Left colon (tissue), 2 donors: Measurements from ENCODE around the gene OR6C74. TPM values are rescaled to one million over a fixed set of nuclear protein-coding genes. Genes with fewer than 3 reads are reported as not detected.

Experiments used
- ATAC-seq: fragments of 200-7000 bp; cut with Tn5 transposase; one replicate; pipeline ENCODE4 v1.9.1; 2020; ENCODE audit warnings: mild to moderate bottlenecking, moderate library complexity
- DNase-seq, 2 donors: peaks; one replicate each; pipeline ENCODE4 v3.0.0-alpha.2; 2020
- intact Hi-C, 2 donors: fragments of 100-400 bp; cut with DNase I in 1 of 2; cut with micrococcal nuclease in 1 of 2; formaldehyde crosslinking; loops; one replicate each; pipeline versions ENCODE4 v1.11.2 to v1.14.0; 2022; cut with DNase I, micrococcal nuclease
- long read RNA-seq: library from polyadenylated mRNA; unstranded; transcript quantifications from one replicate; pipeline ENCODE4 v2.0.0, GENCODE V29; 2021
- total RNA-seq, 2 donors: library from RNA; stranded (reverse); fragmentation: NEBNext Ultra II Directional; extraction: Animal tissue kit (Norgen Biotek cat#: 25700); gene quantifications; one replicate each; pipeline ENCODE4 v1.2.1, GENCODE V29; 2021
- donor health status: DM: no; HTN: no; CAD: no.
- donor health status: DM: yes; HTN: yes; CAD: no.

OR6C74 gene
- not detected for total RNA-seq
- long read RNA-seq: 0 reads

DNA sequence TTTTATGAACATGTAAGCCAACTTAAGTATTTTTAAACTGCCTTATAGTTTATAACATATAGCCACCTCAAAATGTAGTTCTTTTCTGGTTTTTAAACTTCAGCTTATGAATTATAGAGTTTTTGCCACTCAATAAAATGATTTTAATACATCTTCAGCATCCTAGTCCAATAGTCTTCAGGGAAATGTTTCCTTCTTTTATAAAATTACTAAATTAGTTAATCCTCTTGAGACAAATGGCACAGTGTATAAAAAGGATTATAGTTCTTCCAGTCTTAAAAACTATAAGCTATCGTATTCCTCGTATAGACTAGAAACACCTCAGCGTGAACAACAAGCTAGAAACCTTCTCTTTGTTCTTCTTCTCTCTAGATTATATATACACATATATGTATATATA, at the start of gene OR6C74:
Gene OR6C74, plus strand, starts transcription at position 301 of the 400 bp plus-strand sequence. CDS start 2,679 bp downstream, outside the sequence.
- DNase-seq (no peak), ATAC-seq (no peak)
- intact Hi-C loops: no loop called here

DNA sequence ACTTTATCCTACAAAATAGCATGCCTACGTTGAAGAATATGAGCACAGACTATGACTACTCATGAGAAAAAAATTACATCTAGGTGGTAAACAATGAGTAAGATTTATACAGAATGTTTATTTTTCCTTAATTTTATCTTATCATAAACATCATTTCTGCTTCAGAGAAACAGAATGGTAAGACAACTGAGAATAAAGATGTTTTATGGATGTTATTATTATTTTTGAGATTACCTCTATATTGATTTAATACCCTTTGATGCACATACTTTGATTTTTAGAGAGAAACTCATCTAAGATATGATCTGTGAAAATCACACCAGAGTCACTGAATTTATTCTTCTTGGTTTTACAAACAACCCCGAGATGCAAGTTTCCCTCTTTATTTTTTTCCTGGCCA, 23.7 kb upstream of the OR6C74 start, which contains the start of gene OR10A7:
Gene OR10A7, plus strand, starts transcription at position 301 of the 400 bp plus-strand sequence. Its CDS starts 0 bp downstream, at position 301.
- intact Hi-C loops: no loop called here
- DNase-seq: no peak
- ATAC-seq: no peak

DNA sequence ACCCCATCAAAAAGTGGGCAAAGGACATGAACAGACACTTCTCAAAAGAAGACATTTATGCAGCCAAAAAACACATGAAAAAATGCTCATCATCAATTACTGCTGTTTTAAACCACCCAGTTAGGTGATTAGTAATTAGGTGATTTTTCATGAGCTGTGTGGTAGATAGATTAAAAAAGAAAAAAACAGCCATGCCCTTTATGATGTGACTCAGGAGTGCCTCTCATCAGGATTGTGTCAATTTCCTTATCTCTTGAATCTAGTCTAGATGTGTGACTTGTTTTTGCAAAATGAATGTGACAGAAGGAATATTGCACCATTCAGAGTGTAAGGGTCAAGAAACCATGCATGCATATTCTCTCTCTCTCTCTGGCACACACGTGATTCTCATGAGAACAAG, 17.9 kb upstream of the OR6C74 start:
- ATAC-seq (no peak), DNase-seq (no peak)
- intact Hi-C loops: no loop called here

DNA sequence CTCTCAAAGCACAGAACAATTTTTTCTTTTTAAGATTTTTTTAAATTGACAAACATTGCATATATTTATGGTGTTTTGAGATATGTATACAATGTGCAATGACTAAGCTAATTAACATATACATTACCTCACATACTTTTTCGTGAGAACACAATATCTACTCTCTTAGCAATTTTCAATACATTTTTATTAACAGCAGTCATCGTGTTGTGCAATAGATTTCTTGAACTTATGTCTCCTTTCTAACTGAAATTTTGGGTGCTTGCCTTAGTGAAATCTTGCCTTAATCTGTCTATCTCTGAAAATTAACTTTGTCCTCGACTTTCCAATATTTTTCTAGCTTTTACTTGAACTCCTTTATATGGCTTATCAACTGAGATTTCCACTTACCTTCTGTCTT, 16.8 kb upstream of the OR6C74 start:
- intact Hi-C loops: no loop called here
- ATAC-seq (no peak), DNase-seq (no peak)

DNA sequence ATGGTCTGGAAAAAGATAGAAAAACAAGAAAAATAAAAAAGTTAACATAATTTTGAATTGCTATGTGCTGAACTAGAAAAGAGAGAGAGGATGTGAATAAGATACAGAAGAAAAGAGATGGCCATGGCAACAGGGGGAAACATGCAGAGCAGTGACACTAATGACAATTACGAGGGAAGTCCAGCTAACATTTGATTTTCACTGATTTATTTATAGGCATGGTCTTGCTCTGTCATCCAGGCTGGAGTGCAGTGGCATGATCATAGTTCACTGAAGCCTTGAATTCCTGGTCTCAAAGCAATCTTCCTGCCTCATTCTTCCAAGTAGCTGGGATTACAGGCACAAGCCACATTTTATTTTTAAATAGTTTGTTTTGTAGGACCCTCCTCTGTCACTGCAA, 1.8 kb downstream of the OR6C74 start:
- DNase-seq (no peak), ATAC-seq (no peak)
- intact Hi-C loops: no loop called here

DNA sequence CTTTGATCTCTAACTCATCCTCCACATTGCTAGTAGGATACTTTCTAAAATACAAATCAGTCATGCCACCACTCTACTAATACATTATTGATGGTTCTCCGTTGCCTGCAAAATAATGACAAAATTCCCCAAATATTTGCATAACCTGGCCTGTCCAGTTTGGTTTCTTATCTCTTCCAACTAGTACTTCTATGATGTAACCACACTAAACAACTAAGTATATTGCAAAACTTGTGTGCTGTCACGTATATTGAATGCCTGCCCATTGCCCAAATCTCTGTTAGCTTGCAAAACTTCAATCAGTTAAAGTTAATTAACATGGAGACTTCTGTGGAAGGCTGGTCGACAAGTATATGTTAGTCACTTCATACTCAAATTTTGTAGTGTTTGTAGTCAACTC, 6.5 kb downstream of the OR6C74 start:
- ATAC-seq (no peak), DNase-seq (no peak)
- intact Hi-C loops: no loop called here

DNA sequence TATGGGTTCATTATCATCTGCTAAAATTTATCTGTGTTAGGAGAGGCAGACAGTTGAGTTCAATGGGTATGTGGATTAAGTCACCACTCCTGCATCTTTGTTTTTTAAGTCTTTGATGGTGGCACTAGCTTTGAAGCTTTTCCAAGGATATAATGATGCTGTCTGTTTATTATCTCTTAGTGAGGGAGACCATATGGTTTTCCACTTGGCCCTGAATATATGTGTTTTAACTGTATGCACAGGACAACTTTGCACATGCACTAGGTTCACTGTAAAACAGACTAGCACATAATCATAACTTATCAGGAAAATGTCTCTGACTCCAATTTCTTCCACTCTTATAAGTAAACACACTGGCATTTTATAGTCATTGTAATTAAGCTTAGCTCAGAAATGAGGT, 8.9 kb downstream of the OR6C74 start:
- intact Hi-C loops: no loop called here
- ATAC-seq: no peak
- no peak for DNase-seq

DNA sequence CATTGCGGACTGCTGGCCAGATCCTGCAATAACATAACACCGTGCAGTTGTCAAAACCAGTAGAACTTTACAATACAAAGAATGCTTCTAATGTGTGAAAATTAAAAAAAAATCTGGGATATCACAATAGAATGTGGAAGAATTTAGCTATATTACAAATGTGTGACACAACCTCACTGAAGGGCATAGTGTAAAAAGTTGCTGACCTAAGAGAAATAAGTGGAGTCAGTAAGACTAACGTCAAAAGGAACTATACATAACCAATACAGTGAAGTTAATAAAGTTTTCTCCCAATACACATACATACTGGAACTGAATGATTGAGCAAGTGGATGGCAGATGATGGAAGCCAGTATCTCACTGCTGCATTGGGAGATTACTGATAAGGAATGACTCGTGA, 12.4 kb downstream of the OR6C74 start:
- intact Hi-C loops: no loop called here
- no peak for DNase-seq
- no peak for ATAC-seq

DNA sequence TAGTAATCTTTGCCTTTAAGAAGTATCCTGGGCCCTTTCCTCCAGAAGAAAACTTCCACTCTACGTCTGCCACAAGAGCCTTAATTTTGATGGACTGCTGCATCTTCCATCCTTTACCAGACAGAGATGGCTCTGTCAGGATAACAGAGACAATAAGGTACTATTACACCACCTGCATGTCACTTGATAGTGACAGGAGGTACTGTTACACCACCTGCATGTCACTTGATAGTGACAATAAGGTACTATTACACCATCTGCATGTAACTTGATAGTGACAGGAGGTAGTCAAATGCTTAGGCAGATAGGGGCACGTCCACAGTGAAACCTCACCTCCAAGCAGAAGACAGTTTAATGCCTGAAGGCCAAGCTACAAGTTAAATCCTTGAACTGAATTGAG, 13.9 kb downstream of the OR6C74 start:
- no peak for ATAC-seq
- intact Hi-C loops: no loop called here
- no peak for DNase-seq

DNA sequence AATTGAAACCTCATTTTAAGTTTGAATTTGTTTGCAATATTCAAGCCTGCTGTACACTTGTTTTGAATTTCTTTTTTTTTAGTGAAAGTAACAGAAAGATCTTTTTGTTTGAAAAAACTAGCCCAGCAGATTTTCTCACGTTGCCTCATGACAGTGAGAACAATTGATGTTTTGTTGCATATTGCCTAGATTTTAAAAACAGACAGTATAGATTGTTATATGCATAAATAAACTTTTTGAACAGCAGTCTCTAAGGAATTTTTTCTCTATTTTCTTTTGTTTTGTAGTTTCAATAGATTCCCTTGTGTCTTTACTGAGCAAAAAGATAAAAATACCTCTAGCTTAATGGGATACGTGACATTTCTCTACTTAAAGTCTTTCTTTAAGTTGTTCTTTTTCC, 36.6 kb downstream of the OR6C74 start:
- intact Hi-C loops: no loop called here
- ATAC-seq (no peak), DNase-seq (no peak)

DNA sequence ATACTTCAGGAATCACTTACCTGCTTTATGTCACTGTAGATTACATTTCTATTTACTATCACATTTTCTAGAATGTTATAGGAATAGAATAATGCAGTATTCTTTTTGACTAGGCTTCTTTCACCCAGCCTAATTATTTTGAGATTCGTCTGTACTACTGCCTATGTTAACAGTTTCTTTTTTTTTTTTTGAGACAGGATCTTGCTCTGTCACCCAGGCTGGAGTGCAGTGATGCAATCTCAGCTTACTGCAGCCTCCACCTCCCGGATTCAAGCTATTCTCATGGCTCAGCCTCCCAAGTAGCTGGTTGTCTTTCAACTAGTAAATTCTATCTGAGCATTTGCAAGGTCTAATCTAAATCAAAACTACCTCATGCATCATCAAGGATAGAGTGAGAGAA, 45.6 kb downstream of the OR6C74 start:
- intact Hi-C loops: no loop called here
- ATAC-seq: no peak
- no peak for DNase-seq

Other genes with a start within 250 kb of the OR6C74 start
- not detected for gene NEUROD4, start 224.6 kb upstream of the OR6C74 start, total RNA-seq
- not detected for gene OR9K2, start 118.2 kb upstream of the OR6C74 start, total RNA-seq
- gene OR10A7, start 23.6 kb upstream of the OR6C74 start, total RNA-seq: not detected
- gene OR6C6, start 52.0 kb downstream of the OR6C74 start, total RNA-seq: not detected
- gene OR6C1, start 69.7 kb downstream of the OR6C74 start, total RNA-seq: not detected
- not detected for gene OR6C3, start 86.1 kb downstream of the OR6C74 start, total RNA-seq
- not detected for gene OR6C75, start 118.4 kb downstream of the OR6C74 start, total RNA-seq
- gene OR6C65, start 155.9 kb downstream of the OR6C74 start, total RNA-seq: not detected
- not detected for gene OR6C76, start 181.6 kb downstream of the OR6C74 start, total RNA-seq
- not detected for gene OR6C2, start 199.5 kb downstream of the OR6C74 start, total RNA-seq
- not detected for gene OR6C70, start 225.5 kb downstream of the OR6C74 start, total RNA-seq
- gene OR6C68, start 247.8 kb downstream of the OR6C74 start, total RNA-seq: not detected